Trophoblast cell (in vitro differentiated cells and primary cell): ENCODE measurements around the gene HS2ST1.

Source experiments
- DNase-seq, 2 donors: peaks; one replicate each; pipeline ENCODE4 v3.0.0-alpha.2; 2016
- H2AFZ ChIP-seq: 2 replicates; pipeline ENCODE4 v1.6.1; 2013; ENCODE audit warnings: low read length, moderate library complexity, mild to moderate bottlenecking; ENCODE audit not compliant: insufficient read depth, poor library complexity
- H2AK5ac ChIP-seq: 2 replicates; pipeline ENCODE4 v1.6.1; 2013; ENCODE audit warnings: mild to moderate bottlenecking, low read length
- H2BK120ac ChIP-seq: 2 replicates; pipeline ENCODE4 v1.6.1; 2013; ENCODE audit warnings: low read length, mild to moderate bottlenecking, moderate library complexity; ENCODE audit not compliant: insufficient read depth, poor library complexity
- H2BK12ac ChIP-seq: 2 replicates; pipeline ENCODE4 v1.6.1; 2013; ENCODE audit warnings: mild to moderate bottlenecking, low read length, moderate library complexity
- H2BK5ac ChIP-seq: 2 replicates; pipeline ENCODE4 v1.6.1; 2013; ENCODE audit warnings: low read length, low read depth, moderate library complexity, mild to moderate bottlenecking; ENCODE audit not compliant: poor library complexity
- H3K14ac ChIP-seq: 2 replicates; pipeline ENCODE4 v1.6.1; 2013; ENCODE audit warnings: mild to moderate bottlenecking, low read length
- H3K18ac ChIP-seq: 2 replicates; pipeline ENCODE4 v1.6.1; 2013; ENCODE audit warnings: mild to moderate bottlenecking, low read length
- H3K23ac ChIP-seq: 2 replicates; pipeline ENCODE4 v1.6.1; 2013; ENCODE audit warnings: low read length
- H3K27ac ChIP-seq: 2 replicates; pipeline ENCODE4 v1.5.1; 2013; ENCODE audit warnings: low read depth, mild to moderate bottlenecking, inconsistent platforms, low read length, moderate library complexity
- H3K27me3 ChIP-seq: 2 replicates; pipeline ENCODE4 v1.6.1; 2013; ENCODE audit warnings: inconsistent platforms, mild to moderate bottlenecking, low read length, moderate library complexity; ENCODE audit not compliant: insufficient read depth
- H3K36me3 ChIP-seq, 2 experiments: 1 replicate in 1 of 2; 2 replicates in 1 of 2; pipeline ENCODE4 v1.6.1; 2013; ENCODE audit warnings: low read length in 2 of 2, mild to moderate bottlenecking in 2 of 2, moderate library complexity in 1 of 2; ENCODE audit not compliant: insufficient read depth in 2 of 2, control insufficient read depth in 1 of 2
- H3K4ac ChIP-seq: 2 replicates; pipeline ENCODE4 v1.6.1; 2013; ENCODE audit warnings: low read depth, mild to moderate bottlenecking, low read length, moderate library complexity
- H3K4me1 ChIP-seq, 2 experiments: 1 replicate in 1 of 2; 2 replicates in 1 of 2; pipeline ENCODE4 v1.6.1; 2013; ENCODE audit warnings: low read length in 2 of 2, mild to moderate bottlenecking in 2 of 2, moderate library complexity in 1 of 2; ENCODE audit not compliant: insufficient read depth in 2 of 2, control insufficient read depth in 1 of 2
- H3K4me2 ChIP-seq: 2 replicates; pipeline ENCODE4 v1.6.1; 2013; ENCODE audit warnings: inconsistent platforms, mild to moderate bottlenecking, low read length, moderate library complexity
- H3K4me3 ChIP-seq: 2 replicates; pipeline ENCODE4 v1.5.1; 2013; ENCODE audit warnings: mild to moderate bottlenecking, low read depth, low read length, inconsistent platforms
- H3K79me1 ChIP-seq: one replicate; pipeline ENCODE4 v1.6.1; 2013; ENCODE audit warnings: low read length
- H3K79me2 ChIP-seq: 2 replicates; pipeline ENCODE4 v1.6.1; 2013; ENCODE audit warnings: low read length, mild to moderate bottlenecking; ENCODE audit not compliant: control insufficient read depth, insufficient read depth, poor library complexity
- H3K9ac ChIP-seq: 2 replicates; pipeline ENCODE4 v1.6.1; 2013; ENCODE audit warnings: mild to moderate bottlenecking, low read length
- H3K9me3 ChIP-seq: 2 replicates; pipeline ENCODE4 v1.6.1; 2013; ENCODE audit warnings: low read depth, mild to moderate bottlenecking, control low read depth, inconsistent platforms, low read length; ENCODE audit not compliant: insufficient read depth
- H4K12ac ChIP-seq: 2 replicates; pipeline ENCODE4 v1.6.1; 2013; ENCODE audit warnings: low read depth, mild to moderate bottlenecking, low read length, moderate library complexity
- H4K8ac ChIP-seq: 2 replicates; pipeline ENCODE4 v1.6.1; 2013; ENCODE audit warnings: low read depth, mild to moderate bottlenecking, low read length, moderate library complexity
- H4K91ac ChIP-seq: one replicate; pipeline ENCODE4 v1.6.1; 2013; ENCODE audit warnings: low read depth, mild to moderate bottlenecking, low read length, moderate library complexity
- WGBS: extraction: QIAGEN DNeasy Blood & Tissue Kit; methylation state at CpG from one replicate; pipeline ENCODE4 v1.1.7; 2013; ENCODE audit warnings: missing lambda C conversion rate; ENCODE audit not compliant: insufficient read length, insufficient coverage; ENCODE audit errors: extremely low coverage; 5-methylcytosine and 5-hydroxymethylcytosine counted together

HS2ST1 gene

GRCh38 chr1:86990826-86991225 lies 76.4 kb downstream of the HS2ST1 start:
- no peak overlapping the region for H2AFZ ChIP-seq
- H2AK5ac ChIP-seq: no peak overlapping the region
- H4K91ac ChIP-seq: no peak overlapping the region
- no peak overlapping the region for H3K14ac ChIP-seq
- no peak overlapping the region for H3K9ac ChIP-seq
- H3K4ac ChIP-seq: no peak overlapping the region
- H3K18ac ChIP-seq: no peak overlapping the region
- no peak overlapping the region for H4K12ac ChIP-seq
- H3K27ac ChIP-seq: no peak overlapping the region
- H3K4me1 ChIP-seq: peaks cover 4% of the 10 kb centered on the region in 2 experiments
- DNase-seq: no peak
- WGBS: no CpG with 5 or more reads among the region's 2 CpGs
- no peaks in the 10 kb centered on the region for H3K27me3 ChIP-seq
- peak overlapping the region; percentile 31 for H2BK12ac ChIP-seq
- no peak overlapping the region for H2BK5ac ChIP-seq
- H3K4me2 ChIP-seq: no peak overlapping the region
- no peak overlapping the region for H4K8ac ChIP-seq
- no peaks in the 10 kb centered on the region for H3K79me2 ChIP-seq
- H3K79me1 ChIP-seq: peaks cover 4% of the 10 kb centered on the region
- H3K36me3 ChIP-seq: no peaks in the 10 kb centered on the region
- H3K23ac ChIP-seq: no peak overlapping the region
- no peaks in the 10 kb centered on the region for H3K9me3 ChIP-seq
- no peak overlapping the region for H2BK120ac ChIP-seq
- H3K4me3 ChIP-seq: no peak overlapping the region

GRCh38 chr1:86991549-86992186 lies 77.2 kb downstream of the HS2ST1 start:
- H2BK120ac ChIP-seq: no peak overlapping the region
- no peak overlapping the region for H4K12ac ChIP-seq
- H3K4me1 ChIP-seq: peaks cover 4% of the 10 kb centered on the region in 2 experiments
- no peak overlapping the region for H3K23ac ChIP-seq
- peaks cover 4% of the 10 kb centered on the region for H3K79me1 ChIP-seq
- DNase-seq: no peak
- no peak overlapping the region for H3K9ac ChIP-seq
- H3K4ac ChIP-seq: no peak overlapping the region
- H4K8ac ChIP-seq: no peak overlapping the region
- no peaks in the 10 kb centered on the region for H3K9me3 ChIP-seq
- no peak overlapping the region for H2AK5ac ChIP-seq
- no peak overlapping the region for H4K91ac ChIP-seq
- H2AFZ ChIP-seq: no peak overlapping the region
- no peak overlapping the region for H3K14ac ChIP-seq
- H3K4me2 ChIP-seq: no peak overlapping the region
- H3K4me3 ChIP-seq: no peak overlapping the region
- no peak overlapping the region for H3K27ac ChIP-seq
- no peaks in the 10 kb centered on the region for H3K79me2 ChIP-seq
- H3K36me3 ChIP-seq: no peaks in the 10 kb centered on the region
- H3K18ac ChIP-seq: no peak overlapping the region
- H2BK12ac ChIP-seq: no peak overlapping the region
- H2BK5ac ChIP-seq: no peak overlapping the region
- no CpG with 5 or more reads among the region's 6 CpGs for WGBS
- H3K27me3 ChIP-seq: no peaks in the 10 kb centered on the region

GRCh38 chr1:86992861-86993260 lies 78.4 kb downstream of the HS2ST1 start:
- no CpG with 5 or more reads among the region's 2 CpGs for WGBS
- no peaks in the 10 kb centered on the region for H3K9me3 ChIP-seq
- no peak overlapping the region for H2BK120ac ChIP-seq
- no peak overlapping the region for H3K4me2 ChIP-seq
- no peak overlapping the region for H2AFZ ChIP-seq
- H3K23ac ChIP-seq: no peak overlapping the region
- H2AK5ac ChIP-seq: no peak overlapping the region
- H4K12ac ChIP-seq: no peak overlapping the region
- H3K18ac ChIP-seq: no peak overlapping the region
- no peak overlapping the region for H3K4me3 ChIP-seq
- H3K79me1 ChIP-seq: peaks cover 4% of the 10 kb centered on the region
- no peak overlapping the region for H4K8ac ChIP-seq
- H3K4ac ChIP-seq: no peak overlapping the region
- no peak overlapping the region for H4K91ac ChIP-seq
- no peaks in the 10 kb centered on the region for H3K36me3 ChIP-seq
- H3K14ac ChIP-seq: no peak overlapping the region
- H3K4me1 ChIP-seq: peaks cover 4% of the 10 kb centered on the region in 2 experiments
- peak overlapping the region; percentile 39 for H3K27ac ChIP-seq
- H2BK12ac ChIP-seq: no peak overlapping the region
- H3K79me2 ChIP-seq: no peaks in the 10 kb centered on the region
- H2BK5ac ChIP-seq: no peak overlapping the region
- no peak overlapping the region for H3K9ac ChIP-seq
- no peaks in the 10 kb centered on the region for H3K27me3 ChIP-seq
- DNase-seq: peak; percentile 57 to 76

DNA sequence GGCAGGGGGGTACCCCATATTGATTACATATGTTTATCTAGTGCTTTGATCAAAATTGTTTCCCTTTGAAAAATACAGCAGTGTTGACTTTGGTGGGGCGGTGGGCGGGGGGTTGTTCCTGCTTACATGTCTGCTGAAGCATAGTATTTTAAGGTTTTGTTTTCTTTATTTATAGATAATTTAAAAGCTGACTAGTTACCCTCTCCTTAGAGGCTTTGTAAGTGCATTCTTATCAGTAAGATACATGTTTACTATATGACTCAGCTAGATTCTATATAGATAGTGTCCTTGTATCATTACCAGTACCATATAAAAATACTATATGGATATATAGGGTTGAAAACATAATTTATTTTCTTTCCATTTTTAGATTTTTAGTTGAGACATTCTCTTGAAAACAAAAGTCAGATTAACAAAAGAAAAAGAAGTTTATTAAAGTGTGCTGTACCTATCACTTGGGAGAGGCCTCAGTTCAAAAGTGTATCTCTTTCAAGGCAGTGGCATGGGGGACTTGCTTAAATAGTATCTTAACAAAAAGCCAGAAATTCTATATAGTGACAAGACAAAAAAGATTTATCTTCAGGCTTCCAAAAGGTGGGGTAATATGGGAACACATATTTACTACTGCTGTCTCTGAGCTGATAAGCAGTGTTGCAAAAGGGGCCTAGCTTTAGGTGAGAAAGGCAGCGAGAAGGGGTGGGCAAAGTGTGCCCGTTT lies 79.0 kb downstream of the HS2ST1 start:
- no peak overlapping the region for H3K4ac ChIP-seq
- H2BK12ac ChIP-seq: peak overlapping the region; percentile 40
- no peak overlapping the region for H4K8ac ChIP-seq
- no peak overlapping the region for H3K14ac ChIP-seq
- H4K12ac ChIP-seq: no peak overlapping the region
- H3K27me3 ChIP-seq: no peaks in the 10 kb centered on the region
- H3K23ac ChIP-seq: no peak overlapping the region
- DNase-seq: peak in 1 of 2 donors; percentile 54
- H2BK120ac ChIP-seq: no peak overlapping the region
- H3K79me2 ChIP-seq: no peaks in the 10 kb centered on the region
- H2AFZ ChIP-seq: no peak overlapping the region
- H3K4me3 ChIP-seq: no peak overlapping the region
- H3K79me1 ChIP-seq: peaks cover 4% of the 10 kb centered on the region
- no peak overlapping the region for H2AK5ac ChIP-seq
- H3K9me3 ChIP-seq: no peaks in the 10 kb centered on the region
- H3K4me1 ChIP-seq: peaks cover 4% of the 10 kb centered on the region in 2 experiments
- H3K4me2 ChIP-seq: no peak overlapping the region
- no peak overlapping the region for H4K91ac ChIP-seq
- no CpG with 5 or more reads among the region's 4 CpGs for WGBS
- peak overlapping the region; percentile 39 for H3K27ac ChIP-seq
- no peak overlapping the region for H3K9ac ChIP-seq
- H3K18ac ChIP-seq: no peak overlapping the region
- no peaks in the 10 kb centered on the region for H3K36me3 ChIP-seq
- H2BK5ac ChIP-seq: no peak overlapping the region
